22Rv1 (cell line): ENCODE results near the gene HOXD3.

Experiments
- CTCF ChIP-seq: fragments of 450-650 bp; IDR thresholded peaks from 2 replicates; pipeline ENCODE4 v1.5.1; 2017; ENCODE audit warnings: mild to moderate bottlenecking
- ZFX ChIP-seq: fragments of 450-650 bp; IDR thresholded peaks from 2 replicates; pipeline ENCODE4 v1.6.1; 2017; ENCODE audit warnings: antibody characterized with exemption, borderline replicate concordance

GRCh38 chr2:176125772-176126054 is 31.4 kb upstream of the HOXD3 start:
- TF ChIP-seq CTCF, result no peak
- no peak for TF ChIP-seq ZFX
